ENCODE data around the gene MICAL2.

Gene MICAL2

GRCh38 chr11:12246147-12246546 is 135.8 kb downstream of the MICAL2 start:
- DNase-seq (ENCODE audit: low spot score) = no peak

- DNase-seq (ENCODE audit: low spot score) = no peak
Measured at GRCh38 chr11:12246989-12247388, 136.6 kb downstream of the MICAL2 start.

DNA sequence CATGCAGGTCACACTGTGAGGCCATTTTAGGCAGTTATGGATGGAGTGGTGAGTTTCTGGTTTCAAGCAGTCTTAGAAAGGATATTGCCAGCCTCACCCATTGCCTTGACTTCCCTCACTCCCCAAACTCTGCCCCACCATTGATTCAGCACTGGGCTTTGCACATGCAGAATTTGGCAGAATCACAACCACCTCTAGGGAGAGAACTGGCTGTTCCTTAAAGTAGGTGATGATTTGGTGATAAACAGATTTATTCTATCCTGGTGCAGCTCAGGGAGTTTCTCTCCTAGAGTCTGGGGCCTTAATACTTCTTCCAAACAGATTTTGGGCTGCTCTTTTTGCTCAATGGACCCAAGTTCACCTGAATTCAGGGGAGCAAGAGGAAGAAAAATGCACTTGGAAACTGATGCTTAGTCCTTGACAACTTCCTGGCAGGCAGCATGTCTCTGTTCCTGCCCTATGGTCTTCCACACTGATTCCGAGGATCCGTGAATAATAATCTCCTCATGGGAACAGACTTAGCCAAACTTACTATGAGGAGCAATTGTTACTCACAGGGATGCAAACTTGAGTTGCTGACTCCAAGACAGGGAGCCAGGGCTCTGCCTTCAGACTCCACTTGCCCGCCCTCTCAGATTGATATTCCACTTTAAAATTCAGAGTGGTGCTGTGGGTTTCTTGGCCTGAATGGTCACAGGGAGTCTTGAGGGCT is 137.3 kb downstream of the MICAL2 start:
- DNase-seq (ENCODE audit: low spot score) = no peak

- DNase-seq (ENCODE audit: low spot score) = peak; percentile 88
Measured at GRCh38 chr11:12248330-12248729, 137.9 kb downstream of the MICAL2 start.

GRCh38 chr11:12249590-12250260 is 139.3 kb downstream of the MICAL2 start:
- no peak for DNase-seq (ENCODE audit: low spot score)

- DNase-seq (ENCODE audit: low spot score) = no peak
Measured at GRCh38 chr11:12251666-12252560, 141.5 kb downstream of the MICAL2 start.

GRCh38 chr11:12253843-12254281 is 143.5 kb downstream of the MICAL2 start:
- no peak for DNase-seq (ENCODE audit: low spot score)

DNA sequence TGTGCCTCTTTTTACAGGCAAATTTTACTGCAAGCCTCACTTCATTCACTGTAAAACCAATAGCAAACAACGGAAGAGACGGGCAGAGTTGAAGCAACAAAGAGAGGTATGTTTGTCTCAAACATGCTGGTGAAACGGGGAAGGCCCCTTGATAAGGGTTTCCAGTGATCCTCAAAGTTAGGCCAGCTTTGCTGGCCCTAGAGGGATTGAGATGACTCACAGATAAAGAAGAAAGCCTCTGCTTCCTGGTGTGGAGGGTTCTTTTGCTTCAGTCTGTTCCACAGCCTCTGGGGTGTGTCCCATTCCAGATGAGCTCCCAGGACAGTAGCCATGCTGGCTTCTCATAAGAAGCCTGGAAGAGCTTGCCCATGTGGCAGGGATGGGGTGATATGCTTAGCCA is 148.1 kb downstream of the MICAL2 start:
- DNase-seq (ENCODE audit: low spot score) = no peak

- no peak for DNase-seq (ENCODE audit: low spot score)
Measured at GRCh38 chr11:12259956-12260355, 149.6 kb downstream of the MICAL2 start.

GRCh38 chr11:12260731-12261521 is 150.5 kb downstream of the MICAL2 start:
- no peak for DNase-seq (ENCODE audit: low spot score)

- no peak for DNase-seq (ENCODE audit: low spot score)
Measured at GRCh38 chr11:12261551-12261950, 151.2 kb downstream of the MICAL2 start.

DNA sequence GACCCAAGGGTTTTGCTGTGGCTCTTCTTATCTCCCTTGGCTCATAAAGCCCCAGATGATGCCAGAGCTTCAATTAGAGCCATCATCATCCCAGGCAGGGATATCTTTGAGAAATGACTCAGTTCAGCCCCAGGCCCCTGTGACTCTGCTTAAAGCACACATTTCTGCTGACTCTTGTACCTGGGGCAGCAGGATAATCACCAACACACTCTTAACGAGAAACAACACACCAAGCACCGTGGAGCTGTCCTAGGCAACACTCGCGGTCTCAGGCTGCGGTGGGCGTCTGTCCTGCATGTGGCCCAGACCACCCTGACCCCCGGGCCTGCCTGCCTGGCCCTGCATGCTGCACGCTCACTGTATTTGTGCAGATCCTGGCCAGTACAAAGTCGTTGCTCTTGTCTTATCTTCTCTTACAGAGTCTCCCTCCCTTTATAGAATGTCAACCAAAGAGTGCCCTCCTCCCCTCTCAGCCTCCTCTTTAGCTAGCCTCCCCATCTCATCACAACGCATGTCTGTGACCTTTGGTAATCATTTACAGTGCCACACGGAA is 152.8 kb downstream of the MICAL2 start:
- no peak for DNase-seq (ENCODE audit: low spot score)

DNA sequence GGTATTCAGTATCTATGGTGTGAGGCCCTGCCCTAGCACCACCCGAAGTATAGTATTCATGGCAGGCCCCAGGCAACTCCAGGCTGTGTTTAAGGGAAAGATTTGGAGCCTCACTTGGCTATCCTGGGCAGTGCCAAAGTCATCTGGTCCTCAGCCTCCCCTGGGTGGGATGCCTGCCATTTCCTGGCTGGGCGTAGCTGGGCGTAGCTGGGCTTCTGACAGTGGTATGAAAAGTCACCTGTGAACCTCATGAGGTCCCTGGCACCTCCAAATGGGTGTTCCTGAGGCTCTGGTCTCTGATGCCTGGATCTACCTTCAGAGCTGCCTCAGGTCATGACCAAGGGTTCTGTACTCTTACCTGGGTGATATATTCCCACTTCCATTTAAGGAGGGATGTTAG is 154.0 kb downstream of the MICAL2 start:
- DNase-seq (ENCODE audit: low spot score) = no peak

DNA sequence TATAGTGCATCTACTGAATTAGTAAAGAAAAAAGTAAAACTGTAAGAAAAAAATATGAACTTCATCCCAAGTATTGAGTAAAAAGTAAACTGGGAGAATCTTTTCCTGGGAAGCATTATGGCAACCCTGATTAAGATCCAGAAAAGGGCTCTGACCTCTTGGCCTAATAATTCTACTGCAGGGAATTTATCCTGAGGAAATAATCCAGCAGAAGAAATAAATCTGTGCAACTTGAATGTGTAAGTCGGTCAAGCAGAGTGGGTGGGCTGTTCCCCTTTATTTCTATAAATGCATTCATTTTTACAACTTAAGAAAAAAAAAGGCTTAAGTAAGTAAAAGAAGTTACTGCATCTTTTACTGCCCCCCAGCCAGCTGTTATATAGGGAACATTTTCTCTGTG is 155.7 kb downstream of the MICAL2 start:
- DNase-seq (ENCODE audit: low spot score) = no peak

GRCh38 chr11:12266943-12267342 is 156.6 kb downstream of the MICAL2 start:
- DNase-seq (ENCODE audit: low spot score) = no peak

DNA sequence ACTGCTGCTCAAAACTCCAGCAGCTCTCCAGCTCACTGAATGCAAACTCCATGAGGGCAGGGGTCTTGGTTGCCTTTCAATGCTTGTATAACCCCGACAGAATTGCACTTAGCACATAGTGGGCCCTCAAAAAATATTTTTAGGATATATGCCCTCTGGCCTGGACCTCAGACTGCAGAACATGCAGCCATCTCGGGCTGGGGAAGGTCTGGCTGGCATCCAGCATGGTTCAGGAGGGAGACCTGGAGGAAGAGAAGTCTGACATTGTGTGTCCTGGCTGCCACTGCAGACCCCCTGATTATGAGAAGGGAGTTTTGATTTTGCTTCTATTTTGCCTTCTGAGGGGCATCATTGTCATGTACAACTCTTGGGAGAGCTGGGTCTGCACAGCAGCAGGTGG is 157.5 kb downstream of the MICAL2 start:
- DNase-seq (ENCODE audit: low spot score) = no peak

GRCh38 chr11:12269104-12269441 is 158.7 kb downstream of the MICAL2 start:
- no peak for DNase-seq (ENCODE audit: low spot score)

- DNase-seq (ENCODE audit: low spot score) = no peak
Measured at GRCh38 chr11:12269446-12270214, 159.2 kb downstream of the MICAL2 start.

GRCh38 chr11:12270215-12270797 is 159.9 kb downstream of the MICAL2 start:
- DNase-seq (ENCODE audit: low spot score) = no peak

DNA sequence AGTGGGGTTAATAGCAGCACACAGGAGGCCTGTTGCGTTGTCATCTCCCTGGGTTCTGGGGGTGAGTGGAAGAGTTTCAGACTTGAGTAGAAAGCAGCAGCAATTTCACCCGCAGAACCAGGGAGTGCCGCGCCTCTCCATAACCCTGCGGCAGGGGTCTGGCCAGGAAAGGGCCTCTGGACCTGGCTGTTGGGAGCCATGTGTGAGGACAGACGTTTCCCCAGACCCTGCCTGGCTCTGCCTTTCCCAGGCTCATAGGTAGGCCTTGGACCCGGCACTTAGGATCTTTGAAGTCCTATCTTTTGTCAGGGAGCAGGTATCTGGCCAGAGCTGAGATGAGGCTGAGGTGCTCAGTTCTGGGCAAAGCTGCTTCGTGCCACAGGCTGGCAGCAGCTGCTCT is 160.4 kb downstream of the MICAL2 start:
- DNase-seq (ENCODE audit: low spot score) = no peak

- DNase-seq (ENCODE audit: low spot score) = peak; percentile 48
Measured at GRCh38 chr11:12271241-12271640, 160.9 kb downstream of the MICAL2 start.
